Ishikawa (cell line): ENCODE measurements around the gene SLC9A7.

Experiments used
- CEBPB ChIP-seq: IDR thresholded peaks from 2 replicates; pipeline ENCODE4 v1.6.1; 2012
- CREB1 ChIP-seq: IDR thresholded peaks from 2 replicates; pipeline ENCODE4 v1.6.1; 2012; ENCODE audit warnings: low read depth
- EGR1 ChIP-seq: IDR thresholded peaks from 2 replicates; pipeline ENCODE4 v1.6.1; 2012
- EP300 ChIP-seq: IDR thresholded peaks from 2 replicates; pipeline ENCODE4 v1.6.1; 2012; ENCODE audit warnings: borderline replicate concordance
- FOXM1 ChIP-seq: IDR thresholded peaks from 2 replicates; pipeline ENCODE4 v1.6.1; 2012; ENCODE audit warnings: low read depth, borderline replicate concordance
- NFIC ChIP-seq: IDR thresholded peaks from 2 replicates; pipeline ENCODE4 v1.6.1; 2012
- RAD21 ChIP-seq: IDR thresholded peaks from 2 replicates; pipeline ENCODE4 v1.6.1; 2012; ENCODE audit warnings: low read depth
- REST ChIP-seq: IDR thresholded peaks from 2 replicates; pipeline ENCODE4 v1.6.1; 2012; ENCODE audit warnings: low read depth, mild to moderate bottlenecking
- TAF1 ChIP-seq: IDR thresholded peaks from 2 replicates; pipeline ENCODE4 v1.6.1; 2012; ENCODE audit warnings: low read depth, mild to moderate bottlenecking
- TCF12 ChIP-seq: IDR thresholded peaks from 2 replicates; pipeline ENCODE4 v1.6.1; 2012; ENCODE audit warnings: low read depth
- TEAD4 ChIP-seq: IDR thresholded peaks from 2 replicates; pipeline ENCODE4 v1.6.1; 2012
- USF1 ChIP-seq: IDR thresholded peaks from 2 replicates; pipeline ENCODE4 v1.6.1; 2012
- YY1 ChIP-seq: IDR thresholded peaks from 2 replicates; pipeline ENCODE4 v1.6.1; 2012; ENCODE audit warnings: low read depth
- ZBTB7A ChIP-seq: IDR thresholded peaks from 2 replicates; pipeline ENCODE4 v1.6.1; 2012; ENCODE audit warnings: low read depth
- TF ChIP-seq, protein P1 (sequence below): IDR thresholded peaks from 2 replicates; pipeline ENCODE4 v1.6.1; 2012

The SLC9A7 gene

DNA sequence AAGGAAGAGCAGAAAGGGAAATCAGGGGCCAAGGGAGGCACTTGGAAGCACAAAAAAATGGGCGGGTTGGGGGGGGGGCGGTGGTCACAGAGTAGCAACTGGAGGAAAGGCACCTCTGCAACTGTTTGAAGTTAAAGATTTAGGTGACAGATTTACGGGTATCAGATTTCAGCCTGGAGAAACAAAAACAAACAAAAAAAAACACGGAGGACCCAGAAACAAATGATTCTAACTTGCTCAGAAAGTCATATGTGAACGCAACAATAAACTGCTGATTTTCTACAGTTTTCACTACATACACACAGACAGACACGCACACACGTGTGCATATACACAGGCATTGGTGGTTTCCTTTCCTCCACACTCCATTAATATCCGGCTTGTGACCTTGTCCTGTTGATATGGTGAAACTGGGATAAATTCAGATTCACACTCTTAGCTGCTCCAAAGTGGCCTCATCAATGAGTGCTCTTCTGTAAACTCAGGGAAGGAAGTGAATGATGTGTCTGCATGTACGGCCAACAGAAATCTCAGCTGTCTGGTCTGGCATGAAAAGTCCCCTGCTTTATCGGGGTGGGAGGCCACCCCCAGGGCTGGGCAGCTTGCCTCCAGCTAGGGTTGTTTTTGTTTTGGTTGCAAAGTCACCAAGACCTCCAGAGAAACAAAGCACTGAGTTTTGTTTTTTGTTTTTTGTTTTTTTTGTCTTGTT, 131.1 kb downstream of the SLC9A7 start:
- no peak for TF ChIP-seq EP300
- TF ChIP-seq YY1 = no peak
- TF ChIP-seq FOXM1 = no peak
- no peak for TF ChIP-seq CREB1
- no peak for TF ChIP-seq REST
- TF ChIP-seq EGR1 = no peak
- no peak for TF ChIP-seq ZBTB7A
- TF ChIP-seq, protein P1, sequence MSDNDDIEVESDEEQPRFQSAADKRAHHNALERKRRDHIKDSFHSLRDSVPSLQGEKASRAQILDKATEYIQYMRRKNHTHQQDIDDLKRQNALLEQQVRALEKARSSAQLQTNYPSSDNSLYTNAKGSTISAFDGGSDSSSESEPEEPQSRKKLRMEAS = no peak
- TF ChIP-seq TAF1 = no peak
- no peak for TF ChIP-seq NFIC
- TF ChIP-seq TEAD4 = no peak
- no peak for TF ChIP-seq RAD21
- TF ChIP-seq CEBPB = no peak

DNA sequence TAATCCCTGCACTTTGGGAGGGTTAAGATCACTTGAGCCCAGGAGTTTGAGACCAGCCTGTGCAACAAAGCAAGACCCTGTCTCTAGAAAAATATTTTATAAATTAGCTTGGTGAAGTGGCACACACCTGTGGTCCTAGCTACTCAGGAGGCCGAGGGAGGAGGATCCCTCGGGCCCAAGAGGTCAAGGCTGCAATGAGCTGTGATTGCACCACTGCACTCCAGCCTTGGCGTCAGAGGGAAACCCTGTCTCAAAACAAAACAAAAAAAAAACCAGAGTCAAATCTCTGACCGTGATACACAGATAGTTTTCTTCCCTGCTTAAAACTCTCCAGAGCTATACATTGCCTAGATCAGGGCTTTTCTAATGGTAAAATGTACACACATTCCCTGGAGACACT, 131.9 kb downstream of the SLC9A7 start:
- TF ChIP-seq TCF12 (no peak), USF1 (no peak), NFIC (no peak), YY1 (no peak), EP300 (no peak), RAD21 (no peak), CEBPB (no peak), CREB1 (no peak), FOXM1 (no peak), EGR1 (no peak), TEAD4 (no peak), TAF1 (no peak), REST (no peak), ZBTB7A (no peak)
- TF ChIP-seq, protein P1 = no peak

DNA sequence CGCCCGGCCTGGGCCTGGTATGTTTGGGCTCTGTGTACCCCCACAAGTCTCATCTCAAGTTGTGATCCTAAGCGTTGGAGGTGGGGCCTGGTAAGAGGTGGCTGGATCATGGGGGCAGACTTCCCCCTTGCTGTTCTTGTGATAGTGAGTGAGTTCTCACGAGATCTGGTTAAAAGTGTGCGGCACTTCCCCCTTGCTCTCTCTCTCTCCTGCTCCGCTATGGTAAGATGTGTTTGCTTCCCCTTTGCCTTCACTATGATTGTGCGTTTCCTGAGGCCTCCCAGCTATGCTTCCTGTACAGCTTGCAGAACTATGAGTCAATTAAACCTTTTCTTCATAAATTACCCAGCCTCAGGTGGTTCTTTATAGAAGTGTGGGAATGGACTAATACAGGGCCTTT, 132.4 kb downstream of the SLC9A7 start:
- TF ChIP-seq NFIC = no peak
- no peak for TF ChIP-seq EP300
- no peak for TF ChIP-seq ZBTB7A
- TF ChIP-seq RAD21 = no peak
- TF ChIP-seq CEBPB = no peak
- no peak for TF ChIP-seq REST
- TF ChIP-seq USF1 = no peak
- TF ChIP-seq CREB1 = no peak

DNA sequence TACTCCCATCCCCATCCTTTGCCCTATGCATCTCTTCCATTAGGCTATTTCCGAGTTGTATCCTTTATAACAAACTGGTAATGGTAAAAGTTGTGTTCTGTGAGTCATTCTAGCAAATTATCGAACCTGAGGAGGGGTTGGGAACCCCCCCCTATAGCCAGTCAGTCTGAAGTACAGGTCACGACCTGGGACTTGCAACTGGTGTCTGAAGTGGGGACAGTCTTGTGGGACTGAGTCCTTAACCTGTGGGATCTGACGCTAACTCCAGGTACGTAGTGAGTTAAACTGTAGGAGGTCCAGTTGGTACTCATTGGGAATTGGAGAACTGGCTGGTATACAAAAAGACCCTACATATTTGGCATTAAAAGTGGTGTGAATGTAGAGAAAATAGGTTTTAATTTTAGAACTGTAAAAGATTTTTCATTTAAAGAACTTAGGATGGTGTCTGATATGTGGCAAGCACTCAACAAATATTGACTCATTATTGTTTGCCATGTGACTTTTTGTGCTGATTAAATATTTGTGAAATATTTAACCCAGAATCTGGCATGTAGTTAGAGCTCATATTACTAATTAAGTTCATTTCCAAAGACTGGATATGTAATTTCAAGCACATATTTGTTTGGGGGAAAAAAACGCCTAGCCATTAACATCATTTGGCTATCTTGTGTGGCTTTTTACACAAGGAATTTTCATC, 134.7 kb downstream of the SLC9A7 start:
- TF ChIP-seq EGR1 (no peak), CREB1 (no peak), TEAD4 (no peak), FOXM1 (no peak), TCF12 (no peak), REST (no peak), EP300 (no peak), RAD21 (no peak), TAF1 (no peak), CEBPB (no peak)
- TF ChIP-seq, protein P1 = no peak
